Measurements from ENCODE around the gene CRLF3.
A peak's percentile ranks its signal among the peaks of the same experiment; 100 is the strongest.
"Not testable (repeated sequence)": the region's sequence is repeated elsewhere in the genome, so short reads cannot be mapped to it uniquely, and the experiment has no call there.

CRLF3 gene

DNA sequence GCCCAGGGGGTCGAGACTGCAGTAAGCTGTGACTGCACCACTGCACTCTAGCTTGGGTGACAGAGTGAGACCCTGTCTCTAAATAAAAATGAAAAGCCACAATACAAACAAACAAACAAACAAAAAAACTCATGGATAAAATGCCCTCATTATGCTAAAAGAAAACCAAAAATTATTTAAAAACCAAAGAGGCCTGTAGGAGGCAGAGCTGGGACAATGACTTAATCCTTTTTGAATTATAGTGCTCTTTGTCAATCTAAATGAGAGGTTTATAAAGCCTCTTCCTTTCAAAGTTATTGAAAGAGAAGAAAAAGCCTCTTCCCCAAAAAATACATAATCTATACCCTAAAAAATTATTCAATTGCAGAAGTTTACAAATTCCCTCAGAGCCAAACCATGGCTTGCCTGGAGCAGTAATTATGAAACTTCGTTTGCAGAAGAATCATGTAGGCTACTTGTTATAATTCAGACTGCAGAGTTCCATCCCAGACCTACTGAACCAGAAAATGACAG is 18.5 kb downstream of the CRLF3 start:
- H3K9me3 Mint-ChIP-seq: no peaks in the 10 kb centered on the region
- H3K4me1 Mint-ChIP-seq (ENCODE audit: low read depth): peaks cover 35% of the 10 kb centered on the region
- no peak overlapping the region for H3K27ac Mint-ChIP-seq
- H3K27me3 Mint-ChIP-seq: no peaks in the 10 kb centered on the region
- peaks cover 60% of the 10 kb centered on the region for H3K36me3 Mint-ChIP-seq (ENCODE audit: low read depth)
- peak overlapping the region; percentile 26 for H3K4me3 Mint-ChIP-seq
- intact Hi-C loops (cut with micrococcal nuclease): no loop called here

DNA sequence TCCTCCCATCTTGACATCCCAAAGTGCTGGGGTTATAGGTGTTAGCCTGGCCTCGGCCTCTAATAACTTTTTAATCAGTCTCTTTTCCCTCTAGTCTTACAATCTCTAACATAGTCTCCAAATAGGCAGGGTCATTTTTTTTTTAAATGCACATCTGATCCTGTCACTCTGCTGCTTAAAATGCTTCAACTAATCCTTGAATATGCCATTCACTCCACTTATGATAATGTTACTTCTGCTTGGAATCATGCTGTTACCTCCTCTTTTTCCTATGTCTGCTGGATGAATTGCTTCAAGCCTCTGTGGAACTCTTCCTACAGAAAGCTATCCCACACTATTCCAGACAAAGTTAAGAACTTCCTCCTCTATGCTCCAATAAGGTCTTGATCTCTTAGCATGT is 22.8 kb downstream of the CRLF3 start:
- Mint-ChIP-seq H3K36me3 (ENCODE audit: low read depth) (peaks cover 80% of the 10 kb centered on the region), H3K27me3 (no peaks in the 10 kb centered on the region), H3K4me3 (no peak overlapping the region), H3K9me3 (no peaks in the 10 kb centered on the region), H3K27ac (no peak overlapping the region), H3K4me1 (ENCODE audit: low read depth) (peaks cover 15% of the 10 kb centered on the region)
- intact Hi-C loops (cut with micrococcal nuclease): no loop called here

- H3K4me1 Mint-ChIP-seq (ENCODE audit: low read depth): no peaks in the 10 kb centered on the region
- no peak overlapping the region for H3K27ac Mint-ChIP-seq
- no peaks in the 10 kb centered on the region for H3K9me3 Mint-ChIP-seq
- intact Hi-C loops (cut with micrococcal nuclease): no loop called here
- H3K27me3 Mint-ChIP-seq: no peaks in the 10 kb centered on the region
- H3K4me3 Mint-ChIP-seq: no peak overlapping the region
- peaks cover 97% of the 10 kb centered on the region for H3K36me3 Mint-ChIP-seq (ENCODE audit: low read depth)
Measured at GRCh38 chr17:30796016-30796415, 28.5 kb downstream of the CRLF3 start.

DNA sequence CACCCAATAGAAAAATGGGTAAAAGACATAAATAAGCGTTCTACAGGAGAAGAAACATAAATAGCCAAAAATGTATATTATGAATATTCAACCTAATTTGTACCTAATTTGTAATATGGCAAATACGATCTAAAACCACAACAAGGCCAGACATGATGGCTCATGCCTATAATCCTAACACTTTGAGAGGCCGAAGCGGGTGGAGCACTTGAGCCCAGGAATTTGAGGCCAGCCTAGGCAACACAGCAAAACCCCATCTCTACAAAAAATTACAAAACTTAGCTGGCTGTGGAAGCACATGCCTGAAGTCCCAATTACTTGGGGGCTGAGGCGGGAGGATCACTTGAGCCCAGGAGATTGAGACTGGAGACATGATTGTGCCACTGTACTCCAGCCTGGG is 30.1 kb downstream of the CRLF3 start:
- H3K36me3 Mint-ChIP-seq (ENCODE audit: low read depth): peaks cover 97% of the 10 kb centered on the region
- H3K9me3 Mint-ChIP-seq: no peaks in the 10 kb centered on the region
- intact Hi-C loops (cut with micrococcal nuclease): no loop called here
- no peaks in the 10 kb centered on the region for H3K27me3 Mint-ChIP-seq
- no peak overlapping the region for H3K4me3 Mint-ChIP-seq
- no peak overlapping the region for H3K27ac Mint-ChIP-seq
- H3K4me1 Mint-ChIP-seq (ENCODE audit: low read depth): no peaks in the 10 kb centered on the region

DNA sequence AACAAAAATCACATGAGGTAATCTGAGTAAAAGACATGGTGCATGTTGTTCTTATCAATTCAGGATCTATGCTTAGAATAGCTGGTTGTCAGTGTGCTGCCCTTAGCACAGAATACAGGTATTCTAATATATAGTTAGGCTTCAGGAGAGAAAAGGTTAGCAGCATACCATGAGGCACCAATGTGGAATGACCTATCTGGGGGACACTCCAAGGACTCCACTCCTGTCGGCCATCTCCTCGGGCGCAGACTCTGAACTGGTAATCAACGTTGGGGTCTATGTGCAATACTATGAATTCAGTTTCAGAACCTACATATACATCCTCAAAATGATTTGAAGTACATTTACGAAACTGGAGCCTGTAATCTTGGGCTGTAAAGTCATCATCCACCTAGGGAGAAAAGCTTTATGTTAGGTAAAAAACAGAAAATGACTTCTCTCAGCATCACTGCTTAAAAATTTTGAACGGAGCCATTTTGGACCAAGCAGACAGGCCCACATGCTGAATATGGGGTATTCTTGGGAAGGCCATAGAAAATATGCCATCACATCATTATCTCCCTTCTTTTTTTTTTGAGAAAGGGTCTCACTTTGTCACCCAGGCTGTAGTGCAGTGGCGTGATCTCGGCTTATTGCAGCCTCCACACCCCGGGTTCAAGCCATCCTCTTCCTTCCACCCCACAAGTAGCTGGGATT is 31.1 kb downstream of the CRLF3 start:
- Mint-ChIP-seq H3K27ac (no peak overlapping the region), H3K36me3 (ENCODE audit: low read depth) (peaks cover 100% of the 10 kb centered on the region), H3K9me3 (no peaks in the 10 kb centered on the region), H3K27me3 (no peaks in the 10 kb centered on the region), H3K4me3 (no peak overlapping the region), H3K4me1 (ENCODE audit: low read depth) (no peaks in the 10 kb centered on the region)
- intact Hi-C loops (cut with micrococcal nuclease): no loop called here

GRCh38 chr17:30790279-30790678 is 34.2 kb downstream of the CRLF3 start:
- Mint-ChIP-seq H3K9me3 (no peaks in the 10 kb centered on the region), H3K36me3 (ENCODE audit: low read depth) (peaks cover 100% of the 10 kb centered on the region), H3K27me3 (no peaks in the 10 kb centered on the region), H3K4me1 (ENCODE audit: low read depth) (no peaks in the 10 kb centered on the region), H3K27ac (no peak overlapping the region), H3K4me3 (no peak overlapping the region)
- intact Hi-C loops (cut with micrococcal nuclease): no loop called here

DNA sequence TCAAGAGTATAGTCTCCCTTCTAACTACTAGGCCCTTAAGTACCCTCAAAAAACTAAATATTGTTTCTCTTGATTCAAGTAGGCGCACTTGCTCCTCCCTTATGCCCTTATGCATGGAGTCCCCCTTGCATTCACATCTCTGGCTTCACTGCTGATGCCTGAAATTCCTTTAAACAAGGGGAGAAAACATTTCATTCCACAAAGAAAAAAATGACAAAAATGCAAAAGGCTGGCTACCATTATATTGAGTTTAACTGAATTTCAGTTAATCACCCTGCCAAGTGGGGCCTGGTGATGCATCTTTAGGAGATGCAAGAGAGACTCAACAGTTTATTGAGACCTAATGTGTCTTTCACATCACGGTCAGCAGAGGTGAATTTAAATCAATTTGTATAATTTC is 35.6 kb downstream of the CRLF3 start:
- H3K4me3 Mint-ChIP-seq: no peak overlapping the region
- H3K27me3 Mint-ChIP-seq: no peaks in the 10 kb centered on the region
- no peak overlapping the region for H3K27ac Mint-ChIP-seq
- intact Hi-C loops (cut with micrococcal nuclease): no loop called here
- H3K36me3 Mint-ChIP-seq (ENCODE audit: low read depth): peaks cover 100% of the 10 kb centered on the region
- no peaks in the 10 kb centered on the region for H3K4me1 Mint-ChIP-seq (ENCODE audit: low read depth)
- H3K9me3 Mint-ChIP-seq: no peaks in the 10 kb centered on the region

GRCh38 chr17:30782206-30782605 is 42.3 kb downstream of the CRLF3 start:
- no peaks in the 10 kb centered on the region for H3K9me3 Mint-ChIP-seq
- no peak overlapping the region for H3K27ac Mint-ChIP-seq
- no peaks in the 10 kb centered on the region for H3K4me1 Mint-ChIP-seq (ENCODE audit: low read depth)
- H3K27me3 Mint-ChIP-seq: no peaks in the 10 kb centered on the region
- intact Hi-C loops (cut with micrococcal nuclease): no loop called here
- H3K36me3 Mint-ChIP-seq (ENCODE audit: low read depth): peaks cover 81% of the 10 kb centered on the region
- H3K4me3 Mint-ChIP-seq: no peak overlapping the region

DNA sequence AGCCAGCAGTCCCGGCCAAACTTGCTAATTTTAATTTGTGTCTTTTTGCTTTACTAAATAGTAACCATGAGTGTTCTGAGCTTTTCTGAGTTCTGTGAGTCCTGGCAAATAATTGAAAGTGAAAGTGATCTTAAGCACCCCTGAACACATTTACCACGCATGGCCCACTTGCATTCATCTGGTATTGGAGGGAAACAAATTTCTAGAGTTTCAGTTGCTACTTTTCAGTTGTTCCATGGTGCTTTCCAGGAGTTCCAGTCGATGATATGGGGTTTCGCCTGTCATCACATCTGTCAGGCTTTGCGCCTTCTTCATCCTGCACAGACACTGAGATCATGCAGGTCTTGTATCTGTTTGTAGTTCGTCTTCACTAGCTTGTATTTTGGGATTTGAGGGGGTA is 44.1 kb downstream of the CRLF3 start:
- peak overlapping the region; percentile 43 for H3K27ac Mint-ChIP-seq
- H3K36me3 Mint-ChIP-seq (ENCODE audit: low read depth): peaks cover 75% of the 10 kb centered on the region
- no peaks in the 10 kb centered on the region for H3K4me1 Mint-ChIP-seq (ENCODE audit: low read depth)
- intact Hi-C loops (cut with micrococcal nuclease): no loop called here
- no peaks in the 10 kb centered on the region for H3K27me3 Mint-ChIP-seq
- H3K9me3 Mint-ChIP-seq: no peaks in the 10 kb centered on the region
- no peak overlapping the region for H3K4me3 Mint-ChIP-seq

- H3K36me3 Mint-ChIP-seq (ENCODE audit: low read depth): peaks cover 75% of the 10 kb centered on the region
- H3K4me1 Mint-ChIP-seq (ENCODE audit: low read depth); H3K4me3 Mint-ChIP-seq; H3K9me3 Mint-ChIP-seq; H3K27me3 Mint-ChIP-seq; intact Hi-C loops (cut with micrococcal nuclease); H3K27ac Mint-ChIP-seq: not testable (repeated sequence)
Measured at GRCh38 chr17:30768771-30769170, 55.7 kb downstream of the CRLF3 start.

DNA sequence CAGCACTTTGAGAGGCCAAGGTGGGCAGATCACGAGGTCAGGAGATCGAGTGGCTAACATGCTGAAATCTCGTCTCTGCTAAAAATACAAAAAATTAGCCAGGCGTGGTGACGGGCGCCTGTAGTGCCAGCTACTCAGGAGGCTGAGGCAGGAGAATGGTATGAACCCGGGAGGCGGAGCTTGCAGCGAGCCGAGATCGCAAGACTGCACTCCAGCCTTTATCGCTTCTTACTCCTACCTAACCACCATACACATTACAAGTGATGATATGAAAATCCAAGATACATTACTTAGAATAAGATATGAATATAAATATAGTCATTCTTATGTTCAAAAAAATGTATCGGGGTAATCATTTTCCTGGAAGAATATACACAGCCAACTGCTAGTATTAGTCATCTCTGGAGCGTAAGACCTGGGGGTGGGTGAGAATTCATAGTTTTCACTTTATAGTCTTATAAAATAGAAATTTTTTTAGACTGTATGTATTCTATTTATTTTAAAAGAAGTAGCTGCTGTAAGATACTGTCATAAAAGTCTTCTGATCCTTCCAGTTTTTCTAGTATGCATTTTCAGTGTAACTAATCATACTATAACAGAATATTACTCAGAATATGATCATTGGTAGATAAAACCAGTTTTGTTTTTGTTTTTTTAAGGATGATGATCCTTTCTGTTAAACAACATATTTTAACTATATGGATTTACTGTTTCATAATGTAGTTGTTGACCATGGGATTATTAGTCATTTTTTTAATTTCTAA is 56.7 kb downstream of the CRLF3 start:
- H3K4me1 Mint-ChIP-seq (ENCODE audit: low read depth); intact Hi-C loops (cut with micrococcal nuclease); H3K4me3 Mint-ChIP-seq; H3K9me3 Mint-ChIP-seq; H3K27ac Mint-ChIP-seq; H3K27me3 Mint-ChIP-seq: not testable (repeated sequence)
- H3K36me3 Mint-ChIP-seq (ENCODE audit: low read depth): peaks cover 76% of the 10 kb centered on the region

DNA sequence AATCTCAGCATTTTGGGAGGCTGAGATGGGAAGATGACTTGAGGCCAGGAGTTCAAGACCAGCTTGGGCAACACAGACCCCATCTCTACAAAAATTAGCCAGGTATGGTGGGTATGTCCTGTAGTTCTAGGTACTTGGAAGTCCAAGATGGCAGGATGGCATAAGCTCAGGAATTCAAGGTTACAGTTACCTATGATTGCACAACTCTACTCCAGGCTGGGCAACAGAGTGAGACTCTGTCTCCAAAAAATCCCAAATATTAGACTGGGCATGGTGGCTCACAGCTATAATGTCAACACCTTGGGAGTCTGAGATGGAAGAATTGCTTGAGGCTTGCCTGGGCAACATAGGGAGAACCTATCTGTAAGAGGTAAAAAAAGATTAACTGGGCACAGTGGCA is 63.4 kb downstream of the CRLF3 start:
- no peaks in the 10 kb centered on the region for H3K4me1 Mint-ChIP-seq (ENCODE audit: low read depth)
- H3K27ac Mint-ChIP-seq: no peak overlapping the region
- H3K4me3 Mint-ChIP-seq: no peak overlapping the region
- H3K36me3 Mint-ChIP-seq (ENCODE audit: low read depth): peaks cover 94% of the 10 kb centered on the region
- intact Hi-C loops (cut with micrococcal nuclease): no loop called here
- H3K9me3 Mint-ChIP-seq: no peaks in the 10 kb centered on the region
- H3K27me3 Mint-ChIP-seq: no peaks in the 10 kb centered on the region

GRCh38 chr17:30753291-30753690 is 71.2 kb downstream of the CRLF3 start:
- Mint-ChIP-seq H3K27ac (peak overlapping the region; percentile 43), H3K36me3 (ENCODE audit: low read depth) (peaks cover 89% of the 10 kb centered on the region)
- H3K4me3 Mint-ChIP-seq; H3K9me3 Mint-ChIP-seq; intact Hi-C loops (cut with micrococcal nuclease); H3K4me1 Mint-ChIP-seq (ENCODE audit: low read depth); H3K27me3 Mint-ChIP-seq: not testable (repeated sequence)

GRCh38 chr17:30750982-30751381 is 73.5 kb downstream of the CRLF3 start:
- H3K27me3 Mint-ChIP-seq; H3K4me3 Mint-ChIP-seq; H3K9me3 Mint-ChIP-seq; H3K4me1 Mint-ChIP-seq (ENCODE audit: low read depth); intact Hi-C loops (cut with micrococcal nuclease); H3K27ac Mint-ChIP-seq: not testable (repeated sequence)
- peaks cover 87% of the 10 kb centered on the region for H3K36me3 Mint-ChIP-seq (ENCODE audit: low read depth)
